Thyroid gland (tissue), 4 donors: ENCODE measurements around the gene PRSS48. TPM values are rescaled to one million over a fixed set of nuclear protein-coding genes. Genes with fewer than 3 reads are reported as not detected.
"Not testable (repeated sequence)": the region's sequence is repeated elsewhere in the genome, so short reads cannot be mapped to it uniquely, and the experiment has no call there.

Experiments used
- DNase-seq, 2 donors: peaks; one replicate each; pipeline ENCODE4 v3.0.0-alpha.2; 2019
- H3K27ac ChIP-seq, 3 donors: fragments of 200-600 bp; sonication (generic); 1 replicate in 2 of 3; 2 replicates in 1 of 3; pipeline ENCODE4 v1.5.1; 2016 to 2019; ENCODE audit warnings: mild to moderate bottlenecking in 1 of 3, moderate library complexity in 1 of 3
- H3K27me3 ChIP-seq: fragments of 200-600 bp; sonication (generic); one replicate; pipeline ENCODE4 v1.5.1; 2019
- H3K36me3 ChIP-seq, 2 donors: fragments of 200-600 bp; sonication (generic); one replicate each; pipeline ENCODE4 v1.5.1; 2016 to 2019
- H3K4me1 ChIP-seq, 2 donors: fragments of 200-600 bp; sonication (generic); one replicate each; pipeline ENCODE4 v1.5.1; 2017 to 2019
- H3K4me3 ChIP-seq, 3 donors: fragments of 200-600 bp; sonication (generic); replicated peaks in 1 of 3; 1 replicate in 2 of 3; 2 replicates in 1 of 3; pipeline ENCODE4 v1.5.1; 2016; ENCODE audit warnings: mild to moderate bottlenecking in 1 of 3
- H3K9me3 ChIP-seq: fragments of 200-600 bp; sonication (generic); one replicate; pipeline ENCODE4 v1.5.1; 2017
- CTCF ChIP-seq, 6 experiments: fragments of 200-600 bp in 3 of 6; fragments of 450-650 bp in 3 of 6; sonication (generic) in 3 of 6; IDR thresholded peaks; one replicate each; pipeline ENCODE4 v1.5.1; 2016 to 2019; ENCODE audit warnings: antibody characterized with exemption in 6 of 6, mild to moderate bottlenecking in 2 of 6, inconsistent platforms in 1 of 6, moderate library complexity in 1 of 6
- POLR2A ChIP-seq, 2 donors: fragments of 450-650 bp; IDR thresholded peaks; one replicate each; pipeline ENCODE4 v1.6.1; 2017; ENCODE audit warnings: antibody characterized with exemption in 2 of 2, mild to moderate bottlenecking in 2 of 2, moderate library complexity in 1 of 2
- WGBS, 2 donors: methylation state at CpG; one replicate each; pipeline ENCODE4 v1.1.5; 2017; 5-methylcytosine and 5-hydroxymethylcytosine counted together
- intact Hi-C: fragments of 100-400 bp; cut with DNase I; formaldehyde crosslinking; loops from one replicate; pipeline ENCODE4 v1.15.1; 2023
- total RNA-seq, 4 donors: library from RNA; depleted of rRNA; stranded (reverse); fragments of >200 nt; gene quantifications; one replicate each; pipeline ENCODE4 v1.2.3, GENCODE V29; 2016

Gene PRSS48
- total RNA-seq, 4 donors from 2014 or later, result not detected

GRCh38 chr4:151250706-151251105, 26.3 kb upstream of the PRSS48 start:
- TF ChIP-seq POLR2A (IDR thresholded peaks at IDR 0.05) (no peak), CTCF (IDR thresholded peaks at IDR 0.05) (no peak)

GRCh38 chr4:151251603-151252304, 25.2 kb upstream of the PRSS48 start:
- WGBS, 2 donors, result 7 to 24% methylated on average over 2 of the region's 2 CpGs
- Histone ChIP-seq H3K36me3 (no peaks in the 10 kb centered on the region), H3K4me3 (no peak overlapping the region), H3K9me3 (no peaks in the 10 kb centered on the region), H3K27me3 (no peaks in the 10 kb centered on the region), H3K27ac (peak overlapping the region in 2 of 3 donors; percentile 40 to 56), H3K4me1 (peaks cover 14 to 21% of the 10 kb centered on the region in 2 donors)
- peak; percentile 21 to 32 for DNase-seq
- TF ChIP-seq POLR2A (IDR thresholded peaks at IDR 0.05) (no peak), CTCF (IDR thresholded peaks at IDR 0.05) (no peak)
- intact Hi-C loops, result no loop called here

More at GRCh38 chr4:151250706-151251105, 26.3 kb upstream of the PRSS48 start:
- no peak for DNase-seq
- intact Hi-C loops, result no loop called here
- H3K9me3 ChIP-seq, result no peaks in the 10 kb centered on the region
- H3K36me3 ChIP-seq, result no peaks in the 10 kb centered on the region
- no peaks in the 10 kb centered on the region for H3K27me3 ChIP-seq
- H3K27ac ChIP-seq, result no peak overlapping the region
- H3K4me3 ChIP-seq, result no peak overlapping the region
- WGBS, 2 donors, result 70 to 72% methylated on average over 5 of the region's 5 CpGs
- H3K4me1 ChIP-seq, result peaks cover 14 to 21% of the 10 kb centered on the region in 2 donors

GRCh38 chr4:151255226-151255625, 21.7 kb upstream of the PRSS48 start:
- WGBS, 2 donors, result 86 to 100% methylated on average over 1 to 7 of the region's 28 CpGs
- H3K36me3 ChIP-seq, H3K4me3 ChIP-seq, H3K27ac ChIP-seq, H3K27me3 ChIP-seq, DNase-seq, intact Hi-C loops, H3K9me3 ChIP-seq: not testable (repeated sequence)
- H3K4me1 ChIP-seq, result peaks cover 14 to 21% of the 10 kb centered on the region in 2 donors

GRCh38 chr4:151255680-151256079, 21.3 kb upstream of the PRSS48 start:
- WGBS, 2 donors, result 81 to 89% methylated on average over 4 to 11 of the region's 17 CpGs
- H3K36me3 ChIP-seq, intact Hi-C loops, H3K4me3 ChIP-seq, H3K27ac ChIP-seq, H3K9me3 ChIP-seq, H3K27me3 ChIP-seq, DNase-seq: not testable (repeated sequence)
- H3K4me1 ChIP-seq, result peaks cover 14 to 21% of the 10 kb centered on the region in 2 donors

GRCh38 chr4:151256134-151256533, 20.8 kb upstream of the PRSS48 start:
- TF ChIP-seq CTCF (IDR thresholded peaks at IDR 0.05), result no peak
- no peak for TF ChIP-seq POLR2A (IDR thresholded peaks at IDR 0.05)
- no peaks in the 10 kb centered on the region for H3K27me3 ChIP-seq
- H3K4me1 ChIP-seq, result peaks cover 14 to 19% of the 10 kb centered on the region in 2 donors
- no peak overlapping the region for H3K27ac ChIP-seq
- no peaks in the 10 kb centered on the region for H3K9me3 ChIP-seq
- intact Hi-C loops, result no loop called here
- no peaks in the 10 kb centered on the region for H3K36me3 ChIP-seq
- H3K4me3 ChIP-seq, result no peak overlapping the region
- DNase-seq, result no peak
- 82 to 83% methylated on average over 2 of the region's 2 CpGs for WGBS, 2 donors

GRCh38 chr4:151257704-151258103, 19.3 kb upstream of the PRSS48 start:
- DNase-seq, result no peak
- no peak for TF ChIP-seq POLR2A (IDR thresholded peaks at IDR 0.05)
- TF ChIP-seq CTCF (IDR thresholded peaks at IDR 0.05), result no peak
- Histone ChIP-seq H3K4me3 (no peak overlapping the region), H3K36me3 (no peaks in the 10 kb centered on the region), H3K27ac (no peak overlapping the region), H3K27me3 (no peaks in the 10 kb centered on the region), H3K9me3 (no peaks in the 10 kb centered on the region), H3K4me1 (peaks cover 0 to 4% of the 10 kb centered on the region in 2 donors)
- 95 to 96% methylated on average over 4 of the region's 4 CpGs for whole genome bisulfite sequencing, 2 donors
- intact Hi-C loops, result no loop called here
